ENCODE results near the gene MORF4L1. TPM values are rescaled to one million over a fixed set of nuclear protein-coding genes. Genes with fewer than 3 reads are reported as not detected.

MORF4L1 gene
- total RNA-seq, 1 experiment from 2014 or later, result 360 TPM

GRCh38 chr15:78928616-78929093, 56.0 kb downstream of the MORF4L1 start:
- TF ChIP-seq TCF7L2 (IDR thresholded peaks at IDR 0.05; ENCODE audit: low read depth, low read length) (no peak), SIN3A (IDR thresholded peaks at IDR 0.05; ENCODE audit: borderline replicate concordance, insufficient read depth, low read depth, low read length) (no peak), POLR2AphosphoS5 (IDR thresholded peaks at IDR 0.05; ENCODE audit: low read depth, low read length) (no peak)
- TF ChIP-seq, protein P1, sequence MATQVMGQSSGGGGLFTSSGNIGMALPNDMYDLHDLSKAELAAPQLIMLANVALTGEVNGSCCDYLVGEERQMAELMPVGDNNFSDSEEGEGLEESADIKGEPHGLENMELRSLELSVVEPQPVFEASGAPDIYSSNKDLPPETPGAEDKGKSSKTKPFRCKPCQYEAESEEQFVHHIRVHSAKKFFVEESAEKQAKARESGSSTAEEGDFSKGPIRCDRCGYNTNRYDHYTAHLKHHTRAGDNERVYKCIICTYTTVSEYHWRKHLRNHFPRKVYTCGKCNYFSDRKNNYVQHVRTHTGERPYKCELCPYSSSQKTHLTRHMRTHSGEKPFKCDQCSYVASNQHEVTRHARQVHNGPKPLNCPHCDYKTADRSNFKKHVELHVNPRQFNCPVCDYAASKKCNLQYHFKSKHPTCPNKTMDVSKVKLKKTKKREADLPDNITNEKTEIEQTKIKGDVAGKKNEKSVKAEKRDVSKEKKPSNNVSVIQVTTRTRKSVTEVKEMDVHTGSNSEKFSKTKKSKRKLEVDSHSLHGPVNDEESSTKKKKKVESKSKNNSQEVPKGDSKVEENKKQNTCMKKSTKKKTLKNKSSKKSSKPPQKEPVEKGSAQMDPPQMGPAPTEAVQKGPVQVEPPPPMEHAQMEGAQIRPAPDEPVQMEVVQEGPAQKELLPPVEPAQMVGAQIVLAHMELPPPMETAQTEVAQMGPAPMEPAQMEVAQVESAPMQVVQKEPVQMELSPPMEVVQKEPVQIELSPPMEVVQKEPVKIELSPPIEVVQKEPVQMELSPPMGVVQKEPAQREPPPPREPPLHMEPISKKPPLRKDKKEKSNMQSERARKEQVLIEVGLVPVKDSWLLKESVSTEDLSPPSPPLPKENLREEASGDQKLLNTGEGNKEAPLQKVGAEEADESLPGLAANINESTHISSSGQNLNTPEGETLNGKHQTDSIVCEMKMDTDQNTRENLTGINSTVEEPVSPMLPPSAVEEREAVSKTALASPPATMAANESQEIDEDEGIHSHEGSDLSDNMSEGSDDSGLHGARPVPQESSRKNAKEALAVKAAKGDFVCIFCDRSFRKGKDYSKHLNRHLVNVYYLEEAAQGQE (IDR thresholded peaks at IDR 0.05; ENCODE audit: insufficient read depth in 1 of 2, low read depth in 2 of 2, low read length in 1 of 2), result no peak
- TF ChIP-seq, protein P2, sequence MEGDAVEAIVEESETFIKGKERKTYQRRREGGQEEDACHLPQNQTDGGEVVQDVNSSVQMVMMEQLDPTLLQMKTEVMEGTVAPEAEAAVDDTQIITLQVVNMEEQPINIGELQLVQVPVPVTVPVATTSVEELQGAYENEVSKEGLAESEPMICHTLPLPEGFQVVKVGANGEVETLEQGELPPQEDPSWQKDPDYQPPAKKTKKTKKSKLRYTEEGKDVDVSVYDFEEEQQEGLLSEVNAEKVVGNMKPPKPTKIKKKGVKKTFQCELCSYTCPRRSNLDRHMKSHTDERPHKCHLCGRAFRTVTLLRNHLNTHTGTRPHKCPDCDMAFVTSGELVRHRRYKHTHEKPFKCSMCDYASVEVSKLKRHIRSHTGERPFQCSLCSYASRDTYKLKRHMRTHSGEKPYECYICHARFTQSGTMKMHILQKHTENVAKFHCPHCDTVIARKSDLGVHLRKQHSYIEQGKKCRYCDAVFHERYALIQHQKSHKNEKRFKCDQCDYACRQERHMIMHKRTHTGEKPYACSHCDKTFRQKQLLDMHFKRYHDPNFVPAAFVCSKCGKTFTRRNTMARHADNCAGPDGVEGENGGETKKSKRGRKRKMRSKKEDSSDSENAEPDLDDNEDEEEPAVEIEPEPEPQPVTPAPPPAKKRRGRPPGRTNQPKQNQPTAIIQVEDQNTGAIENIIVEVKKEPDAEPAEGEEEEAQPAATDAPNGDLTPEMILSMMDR (IDR thresholded peaks at IDR 0.05), result no peak
- CTCF ChIA-PET, result no interaction called here

DNA sequence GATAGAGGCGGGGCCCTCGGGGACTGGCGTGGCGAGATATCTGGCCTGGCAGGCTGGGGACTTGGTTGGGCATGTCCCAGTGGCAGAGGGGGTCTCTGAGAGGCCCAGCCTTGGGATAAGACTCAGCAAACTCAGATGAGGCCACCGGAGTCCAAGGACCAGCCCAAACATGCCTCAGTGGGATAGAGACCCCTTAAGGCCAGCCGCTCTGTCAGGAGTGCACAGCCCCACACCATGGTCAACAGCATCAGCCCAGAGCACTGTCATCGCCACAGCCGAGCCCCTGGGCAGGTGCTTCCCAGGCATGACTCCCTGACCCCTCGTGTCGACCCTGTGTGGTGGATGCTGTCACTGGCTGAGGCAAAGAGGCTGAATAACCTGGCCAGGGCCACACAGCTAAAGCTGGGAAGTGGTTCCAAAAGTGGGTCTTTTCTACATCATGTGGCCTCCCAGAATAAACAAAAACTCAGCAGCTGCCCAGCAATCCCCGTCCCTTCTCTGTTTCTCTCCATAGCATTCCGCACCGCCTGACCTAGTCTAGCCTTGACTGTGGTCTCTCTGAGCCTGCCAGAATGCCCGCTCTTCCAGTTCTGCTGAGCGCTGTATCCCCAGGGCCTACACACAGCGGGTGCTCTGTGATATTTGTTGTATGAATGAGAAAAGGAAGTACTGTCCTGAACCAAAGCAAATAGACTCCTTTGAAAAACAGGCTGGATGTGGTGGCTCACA, 57.0 kb downstream of the MORF4L1 start:
- intact Hi-C loops (cut with micrococcal nuclease; ENCODE audit: unreplicated experiment), result loop anchor here (5.0 kb wide), 2 partner anchors 48 to 253 kb away; no protein-coding TSS in a partner anchor
- Histone ChIP-seq H3K4me1 (ENCODE audit: control insufficient read depth, insufficient read depth, low read length) (peaks cover 76% of the 10 kb centered on the region), H3K9me3 (ENCODE audit: control insufficient read depth, insufficient read depth, low read depth, low read length) (no peaks in the 10 kb centered on the region), H3K27me3 (ENCODE audit: control insufficient read depth, insufficient read depth, low read length) (no peaks in the 10 kb centered on the region), H3K27ac (ENCODE audit: low read length) (peak overlapping the region; percentile 97), H3K36me3 (ENCODE audit: control insufficient read depth, insufficient read depth, low read length) (no peaks in the 10 kb centered on the region; the same call in 1 of the 2 replicates), H3K4me3 (ENCODE audit: low read depth in 2 of 2, low read length in 2 of 2) (no peak overlapping the region)
- POLR2A ChIA-PET, result interaction anchor here (0.7 kb wide), 1 partner anchor 12 kb away, joined by 4 read pairs; no protein-coding TSS in a partner anchor
- no peak for DNase-seq (ENCODE audit: low read depth, low spot score)
- TF ChIP-seq, protein P1 (IDR thresholded peaks at IDR 0.05; ENCODE audit: insufficient read depth in 1 of 2, low read depth in 2 of 2, low read length in 1 of 2), result no peak
- TF ChIP-seq, protein P2 (IDR thresholded peaks at IDR 0.05), result no peak
- TF ChIP-seq POLR2AphosphoS5 (IDR thresholded peaks at IDR 0.05; ENCODE audit: low read depth, low read length), result no peak; the same call in none of the 2 replicates
- no peak for TF ChIP-seq SIN3A (IDR thresholded peaks at IDR 0.05; ENCODE audit: borderline replicate concordance, insufficient read depth, low read depth, low read length)
- TF ChIP-seq TCF7L2 (IDR thresholded peaks at IDR 0.05; ENCODE audit: low read depth, low read length), result no peak
- no TSS peak for BruUV-seq (replicated peaks)
- in situ Hi-C loops (cut with HindIII; ENCODE audit: low pct_unique_long_range_greater_than_20kb, low sequenced_read_pairs), result no loop called here
- CTCF ChIA-PET, result no interaction called here
- peak; percentile 39 for ATAC-seq

More at GRCh38 chr15:78928616-78929093, 56.0 kb downstream of the MORF4L1 start:
- intact Hi-C loops (cut with micrococcal nuclease; ENCODE audit: unreplicated experiment) (loop anchor here (5.0 kb wide), 1 partner anchor 254 kb away; no protein-coding TSS in a partner anchor), in situ Hi-C loops (cut with HindIII; ENCODE audit: low pct_unique_long_range_greater_than_20kb, low sequenced_read_pairs) (no loop called here)
- H3K9me3 ChIP-seq (ENCODE audit: control insufficient read depth, insufficient read depth, low read depth, low read length), result no peaks in the 10 kb centered on the region
- ATAC-seq (no peak), DNase-seq (ENCODE audit: low read depth, low spot score) (no peak)
- no peaks in the 10 kb centered on the region for H3K27me3 ChIP-seq (ENCODE audit: control insufficient read depth, insufficient read depth, low read length)
- POLR2A ChIA-PET, result no interaction called here
- BruUV-seq (replicated peaks), result no TSS peak
- no peak overlapping the region for H3K4me3 ChIP-seq (ENCODE audit: low read depth in 2 of 2, low read length in 2 of 2)
- H3K27ac ChIP-seq (ENCODE audit: low read length), result peak overlapping the region; percentile 97; the same call in 1 of the 2 replicates
- peaks cover 65% of the 10 kb centered on the region for H3K4me1 ChIP-seq (ENCODE audit: control insufficient read depth, insufficient read depth, low read length)
- H3K36me3 ChIP-seq (ENCODE audit: control insufficient read depth, insufficient read depth, low read length), result peaks cover 1% of the 10 kb centered on the region

All from Panc1 (cell line).